NCI-H524 treated with DMSO at 0.1 percent for 48 hours (cell line): ENCODE data around the gene UBE2U.

Experiments used
- DNase-seq: peaks from one replicate; lab custom pipeline; 2025; lab: John Stamatoyannopoulos, UW

UBE2U gene

GRCh38 chr1:64295136-64295535 is 91.7 kb downstream of the UBE2U start:
- no peak for DNase-seq

GRCh38 chr1:64295561-64295960 is 92.1 kb downstream of the UBE2U start:
- no peak for DNase-seq

GRCh38 chr1:64296459-64296858 is 93.0 kb downstream of the UBE2U start:
- DNase-seq = no peak

- no peak for DNase-seq
These were observed 98.8 kb downstream of the UBE2U start for GRCh38 chr1:64302194-64302593.

GRCh38 chr1:64302971-64303370 is 99.5 kb downstream of the UBE2U start:
- peak; percentile 95 for DNase-seq

- DNase-seq = no peak
These were observed 101.4 kb downstream of the UBE2U start for GRCh38 chr1:64304823-64305222.

- DNase-seq = no peak
These were observed 105.4 kb downstream of the UBE2U start for GRCh38 chr1:64308866-64309265.

GRCh38 chr1:64309431-64309831 is 106.0 kb downstream of the UBE2U start:
- no peak for DNase-seq

- no peak for DNase-seq
These were observed 107.3 kb downstream of the UBE2U start for GRCh38 chr1:64310760-64311159.

- DNase-seq = no peak
These were observed 109.0 kb downstream of the UBE2U start for GRCh38 chr1:64312431-64312830.

- no peak for DNase-seq
These were observed 112.0 kb downstream of the UBE2U start for GRCh38 chr1:64315402-64315801.
